Measurements from ENCODE around the gene RPL27.

RPL27 gene

DNA sequence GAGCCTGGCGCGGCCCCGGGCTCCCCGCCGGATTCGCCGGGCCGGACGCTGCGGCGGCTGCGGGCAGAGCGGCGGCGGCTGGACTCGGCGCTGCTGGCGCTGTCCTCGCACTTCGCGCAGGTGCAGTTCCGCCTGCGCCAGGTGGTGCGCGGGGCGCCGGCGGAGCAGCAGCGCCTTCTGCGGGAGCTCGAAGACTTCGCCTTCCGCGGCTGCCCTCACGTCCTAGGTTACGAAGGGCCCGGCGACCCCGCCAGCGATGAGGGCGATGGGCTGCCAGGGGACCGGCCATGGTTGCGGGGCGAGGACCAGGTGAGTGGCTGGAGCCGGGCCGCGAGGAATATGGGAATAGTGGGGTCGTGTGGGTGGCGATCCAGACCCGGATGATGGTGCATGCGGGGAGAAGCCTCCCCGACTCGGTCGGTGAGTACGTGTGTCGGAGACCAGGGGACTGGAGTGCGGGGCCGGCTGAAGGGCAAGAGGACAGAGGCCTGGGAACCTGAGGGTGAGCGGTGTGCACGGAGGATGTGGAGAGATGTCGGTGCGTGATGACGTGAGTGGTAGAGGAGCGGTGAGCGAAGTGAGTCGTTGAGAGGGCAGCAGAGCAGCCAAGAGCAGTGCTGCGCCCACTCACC is 17.3 kb upstream of the RPL27 start:
- no peak for TF ChIP-seq BACH2 (CRISPR knock-in tag; IDR thresholded peaks at IDR 0.05; ENCODE audit: borderline replicate concordance)
- no peak for TF ChIP-seq OSR1 (CRISPR knock-in tag; IDR thresholded peaks at IDR 0.05)
- TF ChIP-seq, protein P1, sequence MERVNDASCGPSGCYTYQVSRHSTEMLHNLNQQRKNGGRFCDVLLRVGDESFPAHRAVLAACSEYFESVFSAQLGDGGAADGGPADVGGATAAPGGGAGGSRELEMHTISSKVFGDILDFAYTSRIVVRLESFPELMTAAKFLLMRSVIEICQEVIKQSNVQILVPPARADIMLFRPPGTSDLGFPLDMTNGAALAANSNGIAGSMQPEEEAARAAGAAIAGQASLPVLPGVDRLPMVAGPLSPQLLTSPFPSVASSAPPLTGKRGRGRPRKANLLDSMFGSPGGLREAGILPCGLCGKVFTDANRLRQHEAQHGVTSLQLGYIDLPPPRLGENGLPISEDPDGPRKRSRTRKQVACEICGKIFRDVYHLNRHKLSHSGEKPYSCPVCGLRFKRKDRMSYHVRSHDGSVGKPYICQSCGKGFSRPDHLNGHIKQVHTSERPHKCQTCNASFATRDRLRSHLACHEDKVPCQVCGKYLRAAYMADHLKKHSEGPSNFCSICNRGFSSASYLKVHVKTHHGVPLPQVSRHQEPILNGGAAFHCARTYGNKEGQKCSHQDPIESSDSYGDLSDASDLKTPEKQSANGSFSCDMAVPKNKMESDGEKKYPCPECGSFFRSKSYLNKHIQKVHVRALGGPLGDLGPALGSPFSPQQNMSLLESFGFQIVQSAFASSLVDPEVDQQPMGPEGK (CRISPR knock-in tag; IDR thresholded peaks at IDR 0.05; ENCODE audit: borderline replicate concordance), result no peak
- no peak for TF ChIP-seq RARB (CRISPR knock-in tag; IDR thresholded peaks at IDR 0.05)
- ATAC-seq, result peak; percentile 79

DNA sequence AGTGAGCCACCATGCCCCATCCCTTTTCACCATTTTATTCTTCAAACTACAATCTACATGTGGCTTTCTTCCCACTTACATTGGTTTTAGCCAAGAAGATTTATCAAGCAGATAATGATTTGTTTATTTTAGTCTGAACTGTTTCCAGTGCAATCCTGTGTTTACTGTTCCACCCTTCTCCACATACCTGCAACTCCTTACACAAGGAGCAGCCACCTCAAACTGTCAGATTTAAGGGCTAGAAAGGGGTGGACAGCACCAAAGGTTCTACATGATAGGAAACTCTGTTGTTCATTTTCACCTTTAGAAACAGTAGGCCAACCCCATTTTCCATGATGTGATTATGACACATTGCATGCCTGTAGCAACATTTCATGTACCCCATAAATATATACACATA is 16.0 kb upstream of the RPL27 start:
- no peak for ATAC-seq
- no peak for TF ChIP-seq ZNF70 (CRISPR knock-in tag; IDR thresholded peaks at IDR 0.05)
- no peak for TF ChIP-seq CSDC2 (CRISPR knock-in tag; IDR thresholded peaks at IDR 0.05)
- no peak for TF ChIP-seq ZNF8 (CRISPR knock-in tag; IDR thresholded peaks at IDR 0.05)
- TF ChIP-seq, protein P2, sequence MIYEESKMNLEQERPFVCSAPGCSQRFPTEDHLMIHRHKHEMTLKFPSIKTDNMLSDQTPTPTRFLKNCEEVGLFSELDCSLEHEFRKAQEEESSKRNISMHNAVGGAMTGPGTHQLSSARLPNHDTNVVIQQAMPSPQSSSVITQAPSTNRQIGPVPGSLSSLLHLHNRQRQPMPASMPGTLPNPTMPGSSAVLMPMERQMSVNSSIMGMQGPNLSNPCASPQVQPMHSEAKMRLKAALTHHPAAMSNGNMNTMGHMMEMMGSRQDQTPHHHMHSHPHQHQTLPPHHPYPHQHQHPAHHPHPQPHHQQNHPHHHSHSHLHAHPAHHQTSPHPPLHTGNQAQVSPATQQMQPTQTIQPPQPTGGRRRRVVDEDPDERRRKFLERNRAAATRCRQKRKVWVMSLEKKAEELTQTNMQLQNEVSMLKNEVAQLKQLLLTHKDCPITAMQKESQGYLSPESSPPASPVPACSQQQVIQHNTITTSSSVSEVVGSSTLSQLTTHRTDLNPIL (CRISPR knock-in tag; IDR thresholded peaks at IDR 0.05; ENCODE audit: low read depth), result no peak
- TF ChIP-seq, protein P1 (CRISPR knock-in tag; IDR thresholded peaks at IDR 0.05; ENCODE audit: borderline replicate concordance), result no peak
- no peak for TF ChIP-seq OSR1 (CRISPR knock-in tag; IDR thresholded peaks at IDR 0.05)
- no peak for TF ChIP-seq PPARA (CRISPR knock-in tag; IDR thresholded peaks at IDR 0.05; ENCODE audit: borderline replicate concordance)

DNA sequence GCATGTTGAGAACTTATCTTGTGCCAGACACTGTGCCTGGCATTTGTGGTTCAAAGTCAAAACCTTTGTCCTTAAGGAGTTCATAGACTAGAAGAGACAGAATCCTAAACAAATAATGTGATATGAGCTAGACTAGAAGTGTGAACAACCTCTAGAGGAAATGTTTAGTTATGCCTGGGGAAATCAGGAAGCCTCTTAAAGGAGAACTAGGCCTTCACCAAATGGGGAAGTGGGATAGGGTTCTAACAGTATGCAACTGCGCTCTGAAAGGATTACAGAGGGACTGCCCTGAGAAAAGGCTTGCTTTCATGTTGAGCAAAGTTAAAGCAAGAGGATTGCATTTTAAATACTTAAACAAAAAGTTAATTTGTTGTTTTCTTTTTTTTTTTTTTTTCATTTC is 13.0 kb upstream of the RPL27 start:
- ATAC-seq, result no peak
- TF ChIP-seq ZFP30 (CRISPR knock-in tag; IDR thresholded peaks at IDR 0.05) (no peak), BACH2 (CRISPR knock-in tag; IDR thresholded peaks at IDR 0.05; ENCODE audit: borderline replicate concordance) (no peak), ZFP3 (CRISPR knock-in tag; IDR thresholded peaks at IDR 0.05) (no peak), ESRRG (CRISPR knock-in tag; IDR thresholded peaks at IDR 0.05) (no peak), ISL1 (CRISPR knock-in tag; IDR thresholded peaks at IDR 0.05) (no peak), ZNF70 (CRISPR knock-in tag; IDR thresholded peaks at IDR 0.05) (no peak), ARNTL (CRISPR knock-in tag; IDR thresholded peaks at IDR 0.05; ENCODE audit: borderline replicate concordance, low read depth) (no peak), ZNF565 (CRISPR knock-in tag; conservative IDR thresholded peaks at IDR 0.05; ENCODE audit: low read depth) (no peak), TOX (CRISPR knock-in tag; IDR thresholded peaks at IDR 0.05; ENCODE audit: borderline replicate concordance) (no peak)
- TF ChIP-seq, protein P3, sequence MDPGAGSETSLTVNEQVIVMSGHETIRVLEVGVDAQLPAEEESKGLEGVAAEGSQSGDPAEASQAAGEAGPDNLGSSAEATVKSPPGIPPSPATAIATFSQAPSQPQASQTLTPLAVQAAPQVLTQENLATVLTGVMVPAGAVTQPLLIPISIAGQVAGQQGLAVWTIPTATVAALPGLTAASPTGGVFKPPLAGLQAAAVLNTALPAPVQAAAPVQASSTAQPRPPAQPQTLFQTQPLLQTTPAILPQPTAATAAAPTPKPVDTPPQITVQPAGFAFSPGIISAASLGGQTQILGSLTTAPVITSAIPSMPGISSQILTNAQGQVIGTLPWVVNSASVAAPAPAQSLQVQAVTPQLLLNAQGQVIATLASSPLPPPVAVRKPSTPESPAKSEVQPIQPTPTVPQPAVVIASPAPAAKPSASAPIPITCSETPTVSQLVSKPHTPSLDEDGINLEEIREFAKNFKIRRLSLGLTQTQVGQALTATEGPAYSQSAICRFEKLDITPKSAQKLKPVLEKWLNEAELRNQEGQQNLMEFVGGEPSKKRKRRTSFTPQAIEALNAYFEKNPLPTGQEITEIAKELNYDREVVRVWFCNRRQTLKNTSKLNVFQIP (CRISPR knock-in tag; IDR thresholded peaks at IDR 0.05; ENCODE audit: borderline replicate concordance, low read depth), result no peak
- TF ChIP-seq, protein P2 (CRISPR knock-in tag; IDR thresholded peaks at IDR 0.05; ENCODE audit: low read depth), result no peak
- TF ChIP-seq, protein P4, sequence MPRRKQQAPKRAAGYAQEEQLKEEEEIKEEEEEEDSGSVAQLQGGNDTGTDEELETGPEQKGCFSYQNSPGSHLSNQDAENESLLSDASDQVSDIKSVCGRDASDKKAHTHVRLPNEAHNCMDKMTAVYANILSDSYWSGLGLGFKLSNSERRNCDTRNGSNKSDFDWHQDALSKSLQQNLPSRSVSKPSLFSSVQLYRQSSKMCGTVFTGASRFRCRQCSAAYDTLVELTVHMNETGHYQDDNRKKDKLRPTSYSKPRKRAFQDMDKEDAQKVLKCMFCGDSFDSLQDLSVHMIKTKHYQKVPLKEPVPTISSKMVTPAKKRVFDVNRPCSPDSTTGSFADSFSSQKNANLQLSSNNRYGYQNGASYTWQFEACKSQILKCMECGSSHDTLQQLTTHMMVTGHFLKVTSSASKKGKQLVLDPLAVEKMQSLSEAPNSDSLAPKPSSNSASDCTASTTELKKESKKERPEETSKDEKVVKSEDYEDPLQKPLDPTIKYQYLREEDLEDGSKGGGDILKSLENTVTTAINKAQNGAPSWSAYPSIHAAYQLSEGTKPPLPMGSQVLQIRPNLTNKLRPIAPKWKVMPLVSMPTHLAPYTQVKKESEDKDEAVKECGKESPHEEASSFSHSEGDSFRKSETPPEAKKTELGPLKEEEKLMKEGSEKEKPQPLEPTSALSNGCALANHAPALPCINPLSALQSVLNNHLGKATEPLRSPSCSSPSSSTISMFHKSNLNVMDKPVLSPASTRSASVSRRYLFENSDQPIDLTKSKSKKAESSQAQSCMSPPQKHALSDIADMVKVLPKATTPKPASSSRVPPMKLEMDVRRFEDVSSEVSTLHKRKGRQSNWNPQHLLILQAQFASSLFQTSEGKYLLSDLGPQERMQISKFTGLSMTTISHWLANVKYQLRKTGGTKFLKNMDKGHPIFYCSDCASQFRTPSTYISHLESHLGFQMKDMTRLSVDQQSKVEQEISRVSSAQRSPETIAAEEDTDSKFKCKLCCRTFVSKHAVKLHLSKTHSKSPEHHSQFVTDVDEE (CRISPR knock-in tag; IDR thresholded peaks at IDR 0.05), result no peak
